K562 (cell line): ENCODE results near the gene FSHR.

Source experiments
- BRCA1 ChIP-seq, 2 experiments: fragments of 450-650 bp in 1 of 2; sonication (generic) in 1 of 2; formaldehyde crosslinking in 1 of 2; IDR thresholded peaks; 2 replicates each; pipeline versions ENCODE4 v1.5.0 to v1.6.1; 2017 to 2020; ENCODE audit warnings: mild to moderate bottlenecking in 1 of 2, missing genetic modification reagents in 1 of 2
- GATA2 ChIP-seq: sonication (generic); formaldehyde crosslinking; IDR thresholded peaks from 2 replicates; pipeline ENCODE4 v1.4.0; 2020; ENCODE audit warnings: mild to moderate bottlenecking, missing genetic modification reagents
- HCFC1 ChIP-seq: IDR thresholded peaks from 2 replicates; pipeline ENCODE4 v1.6.1; 2012; ENCODE audit warnings: low read depth, low read length, improper control_type of control experiment
- POLR2G ChIP-seq: fragments of 200-400 bp; formaldehyde crosslinking; IDR thresholded peaks from 2 replicates; pipeline ENCODE4 v1.6.1; 2017; ENCODE audit warnings: low read depth, mild to moderate bottlenecking, antibody characterized with exemption, low read length, moderate library complexity
- TF ChIP-seq, protein P1 (sequence below): fragments of 250-450 bp; sonication (Bioruptor Pico); IDR thresholded peaks from 2 replicates; pipeline ENCODE4 v1.9.0; 2021; ENCODE audit warnings: mild to moderate bottlenecking

DNA sequence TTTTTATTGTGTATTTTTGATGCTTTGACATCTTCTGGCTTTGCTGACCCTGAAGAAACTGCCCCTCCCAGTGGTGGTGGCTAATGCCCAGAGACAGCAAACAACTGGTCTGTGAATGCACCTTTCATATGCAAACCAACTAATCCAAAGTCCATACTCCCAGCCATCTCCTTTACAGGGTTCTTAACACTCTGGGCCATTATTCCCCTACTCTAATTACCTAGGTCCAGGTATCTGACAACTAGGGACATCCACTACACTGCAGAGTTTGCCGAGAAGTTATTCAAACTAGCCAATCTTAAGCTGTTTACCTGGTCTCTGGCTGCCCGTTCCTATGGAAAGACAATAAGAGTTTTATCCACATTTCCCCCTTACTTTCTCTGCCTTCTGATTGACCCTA lies 73.6 kb downstream of the FSHR start:
- TF ChIP-seq BRCA1 (IDR thresholded peaks at IDR 0.05) (no peak), BRCA1 (CRISPR knock-in tag; IDR thresholded peaks at IDR 0.05) (no peak), HCFC1 (no peak), POLR2G (no peak), GATA2 (no peak)
- TF ChIP-seq, protein P1, sequence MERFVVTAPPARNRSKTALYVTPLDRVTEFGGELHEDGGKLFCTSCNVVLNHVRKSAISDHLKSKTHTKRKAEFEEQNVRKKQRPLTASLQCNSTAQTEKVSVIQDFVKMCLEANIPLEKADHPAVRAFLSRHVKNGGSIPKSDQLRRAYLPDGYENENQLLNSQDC (CRISPR knock-in tag), result no peak
